ENCODE data around the gene TMEM184B.

Gene TMEM184B

DNA sequence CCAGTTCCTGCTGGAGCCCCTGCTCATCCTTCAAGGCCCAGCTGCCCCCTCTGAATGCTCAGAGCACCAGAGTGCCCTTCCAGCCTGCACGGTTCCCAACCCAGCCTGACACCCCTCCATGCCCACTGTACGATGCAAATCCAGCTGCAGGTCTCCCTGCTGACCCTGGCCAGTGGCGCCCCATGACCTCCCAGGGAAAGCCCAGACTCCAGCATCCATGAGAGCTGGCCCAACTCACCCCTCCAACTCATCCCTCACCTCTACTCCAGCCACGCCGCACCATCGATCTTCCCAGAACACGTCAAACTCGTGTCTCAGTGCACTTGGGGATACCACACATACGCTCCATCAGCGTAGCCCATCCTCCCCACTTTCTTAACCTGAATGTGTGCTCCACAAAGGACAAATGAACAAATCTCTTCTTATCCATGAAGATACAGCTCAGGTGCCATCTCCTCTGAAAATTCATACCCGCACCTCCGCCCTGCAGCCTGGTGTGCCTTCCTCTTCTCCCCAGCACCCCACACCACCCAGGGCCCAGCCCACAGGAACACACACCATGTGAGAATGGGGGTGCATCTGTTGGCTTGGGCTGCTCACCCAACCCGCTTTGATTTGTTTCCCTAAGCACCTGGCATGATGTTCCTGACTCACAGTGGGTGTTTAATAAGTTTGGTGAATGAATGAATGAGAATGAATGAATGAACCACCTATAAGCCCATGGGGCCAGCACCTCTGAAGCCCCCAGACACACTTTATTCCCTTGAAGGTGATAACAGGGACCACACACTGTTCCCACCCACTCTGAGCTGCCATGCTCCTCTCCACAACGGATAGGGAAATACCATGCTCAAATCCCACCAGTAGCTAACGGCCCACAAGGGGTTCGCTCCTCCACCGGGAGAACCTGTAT lies 97.3 kb downstream of the TMEM184B start:
- no peak for DNase-seq

DNA sequence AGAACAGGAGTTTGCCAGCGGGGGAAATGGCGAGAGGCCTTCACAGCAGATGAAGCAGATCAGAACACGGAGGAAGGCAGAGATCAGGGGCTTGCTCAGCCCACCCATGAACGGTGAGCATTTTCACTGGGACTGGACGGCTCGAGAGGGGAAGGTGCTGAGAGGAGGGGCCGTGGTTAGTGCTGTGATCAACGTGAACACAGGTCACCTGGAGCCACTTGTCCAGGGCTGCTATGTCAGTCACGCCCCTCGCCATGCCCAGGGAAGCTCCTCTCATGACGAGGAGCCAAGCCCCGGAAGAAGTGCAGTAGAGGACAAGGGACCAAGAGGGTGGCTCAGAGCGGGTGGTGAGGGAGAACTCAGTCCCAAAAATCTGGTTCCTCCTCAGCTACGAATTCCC lies 98.2 kb downstream of the TMEM184B start:
- DNase-seq: no peak

DNA sequence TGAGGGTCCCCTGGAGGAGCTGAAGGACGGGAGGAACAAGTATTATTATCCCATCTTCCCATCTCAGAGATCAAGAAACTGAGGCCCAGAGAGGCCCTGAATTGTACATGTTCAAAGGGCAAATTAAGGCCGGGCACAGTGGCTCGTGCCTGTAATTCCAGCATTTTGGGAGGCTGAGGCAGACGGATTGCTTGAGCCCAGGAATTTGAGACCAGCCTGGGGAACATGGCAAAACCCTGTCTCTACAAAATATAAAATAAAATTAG lies 99.2 kb downstream of the TMEM184B start:
- no peak for DNase-seq

- no peak for DNase-seq
These were observed 99.8 kb downstream of the TMEM184B start for GRCh38 chr22:38172832-38173640.

DNA sequence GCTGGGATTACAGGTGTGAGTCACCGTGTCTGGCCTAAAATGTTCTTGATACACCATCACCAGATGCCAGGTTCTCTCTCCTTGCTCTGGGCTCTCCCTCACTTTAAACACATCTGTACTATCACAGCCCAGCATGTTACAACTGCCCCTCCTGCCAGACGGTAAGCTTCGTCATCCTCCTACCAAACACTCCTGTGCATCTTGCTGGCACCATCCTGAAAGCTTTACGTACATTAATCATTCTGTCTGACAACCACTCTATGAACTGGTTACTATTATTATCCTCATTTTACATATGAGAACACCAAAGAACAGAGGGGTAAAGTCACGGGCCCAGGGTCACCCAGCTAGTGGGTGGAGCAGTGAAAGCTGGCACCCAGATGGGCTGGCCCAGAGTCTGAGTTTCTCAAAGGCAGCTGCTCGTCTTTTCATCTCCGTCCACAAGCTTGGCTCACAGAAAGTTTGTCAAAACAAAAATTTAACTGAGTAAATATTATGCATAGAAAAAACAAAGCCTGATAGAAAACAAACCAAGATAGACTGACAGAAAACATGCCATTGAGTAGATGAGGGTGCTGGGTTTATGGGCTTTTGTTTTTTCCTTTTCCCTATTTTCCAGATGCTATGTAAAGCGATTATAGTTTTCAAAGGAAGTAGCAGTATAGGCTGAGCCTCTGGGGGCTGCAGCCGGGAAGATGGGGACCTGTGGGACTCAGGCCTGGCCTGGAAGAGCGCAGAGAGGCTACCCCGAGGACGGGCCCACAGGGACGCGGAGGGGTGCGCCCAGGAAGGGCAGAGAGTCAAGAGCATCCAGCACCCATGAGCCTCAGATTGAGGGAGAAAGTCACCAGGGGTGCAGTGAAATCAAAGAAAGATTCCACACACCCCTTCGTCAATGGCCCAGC lies 100.6 kb downstream of the TMEM184B start:
- no peak for DNase-seq

GRCh38 chr22:38170469-38170868 lies 102.3 kb downstream of the TMEM184B start:
- DNase-seq: no peak

Data from SIG-M5 (cell line).